NB4 (cell line): ENCODE measurements around the gene MTFP1.

ENCODE experiments used
- DNase-seq: peaks from one replicate; pipeline ENCODE4 v3.0.0; 2010; ENCODE audit warnings: low read depth
- H3K4me3 ChIP-seq: one replicate; pipeline ENCODE4 v1.5.1; 2011; ENCODE audit warnings: mild to moderate bottlenecking, low read depth, low read length, moderate library complexity
- MYC ChIP-seq: IDR thresholded peaks from 2 replicates; pipeline ENCODE4 v1.6.1; 2011; ENCODE audit warnings: low read depth, low read length
- POLR2A ChIP-seq: IDR thresholded peaks from 2 replicates; pipeline ENCODE4 v1.6.1; 2011; ENCODE audit warnings: mild to moderate bottlenecking; ENCODE audit not compliant: insufficient read length; ENCODE audit errors: extremely low read depth
- TF ChIP-seq, protein P1 (sequence below): IDR thresholded peaks from 2 replicates; pipeline ENCODE4 v1.6.1; 2011; ENCODE audit warnings: low read depth, low read length
- TF ChIP-seq, protein P2 (sequence below): IDR thresholded peaks from one replicate; pipeline ENCODE4 v1.5.1; 2012; ENCODE audit warnings: low read depth, low read length

MTFP1 gene

DNA sequence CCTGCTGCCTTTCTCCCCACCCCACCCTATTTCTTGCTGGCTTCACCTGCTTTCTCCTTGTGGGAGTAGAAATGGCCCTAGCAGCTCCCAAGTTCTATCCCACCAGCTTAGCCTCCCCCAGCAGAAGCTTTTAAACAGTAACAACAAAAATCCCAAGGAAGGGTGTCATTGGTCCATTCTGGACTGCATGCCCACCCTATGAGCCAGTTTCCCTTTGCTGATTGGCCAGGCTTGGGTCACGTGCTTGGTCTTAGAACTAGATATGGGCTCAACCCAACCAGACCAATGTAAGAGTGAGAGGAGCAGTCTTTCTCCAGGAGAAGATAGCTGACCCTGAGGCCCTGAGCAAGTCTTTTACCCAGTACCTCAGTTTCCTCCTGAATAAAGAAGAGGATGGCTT is 2.3 kb downstream of the MTFP1 start:
- DNase-seq, result no peak
- TF ChIP-seq, protein P1, sequence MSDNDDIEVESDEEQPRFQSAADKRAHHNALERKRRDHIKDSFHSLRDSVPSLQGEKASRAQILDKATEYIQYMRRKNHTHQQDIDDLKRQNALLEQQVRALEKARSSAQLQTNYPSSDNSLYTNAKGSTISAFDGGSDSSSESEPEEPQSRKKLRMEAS, result no peak
- TF ChIP-seq, protein P2, sequence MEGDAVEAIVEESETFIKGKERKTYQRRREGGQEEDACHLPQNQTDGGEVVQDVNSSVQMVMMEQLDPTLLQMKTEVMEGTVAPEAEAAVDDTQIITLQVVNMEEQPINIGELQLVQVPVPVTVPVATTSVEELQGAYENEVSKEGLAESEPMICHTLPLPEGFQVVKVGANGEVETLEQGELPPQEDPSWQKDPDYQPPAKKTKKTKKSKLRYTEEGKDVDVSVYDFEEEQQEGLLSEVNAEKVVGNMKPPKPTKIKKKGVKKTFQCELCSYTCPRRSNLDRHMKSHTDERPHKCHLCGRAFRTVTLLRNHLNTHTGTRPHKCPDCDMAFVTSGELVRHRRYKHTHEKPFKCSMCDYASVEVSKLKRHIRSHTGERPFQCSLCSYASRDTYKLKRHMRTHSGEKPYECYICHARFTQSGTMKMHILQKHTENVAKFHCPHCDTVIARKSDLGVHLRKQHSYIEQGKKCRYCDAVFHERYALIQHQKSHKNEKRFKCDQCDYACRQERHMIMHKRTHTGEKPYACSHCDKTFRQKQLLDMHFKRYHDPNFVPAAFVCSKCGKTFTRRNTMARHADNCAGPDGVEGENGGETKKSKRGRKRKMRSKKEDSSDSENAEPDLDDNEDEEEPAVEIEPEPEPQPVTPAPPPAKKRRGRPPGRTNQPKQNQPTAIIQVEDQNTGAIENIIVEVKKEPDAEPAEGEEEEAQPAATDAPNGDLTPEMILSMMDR, result no peak
- TF ChIP-seq MYC (no peak), POLR2A (no peak)

DNA sequence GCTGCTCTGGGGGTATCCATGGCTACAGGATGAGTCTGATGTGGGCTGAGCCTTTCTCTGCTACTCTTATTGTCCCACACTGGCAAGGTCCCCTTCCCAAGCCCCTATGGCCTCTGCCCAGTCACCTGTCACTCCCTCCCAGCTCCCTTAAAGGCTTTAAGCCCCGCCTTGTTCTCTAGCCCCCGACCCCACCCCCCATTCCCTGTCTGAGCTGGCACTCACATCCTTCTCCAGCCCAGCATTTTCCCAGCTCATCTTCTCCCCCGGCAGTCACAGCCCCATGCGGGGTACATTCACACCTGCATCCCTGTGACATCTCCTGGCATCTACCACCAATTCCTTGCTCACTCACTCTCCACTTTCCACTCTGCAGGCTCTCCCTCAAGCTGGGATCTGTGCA is 4.3 kb downstream of the MTFP1 start:
- no peak overlapping the region for H3K4me3 ChIP-seq
- no peak for DNase-seq
- TF ChIP-seq POLR2A, result no peak
- TF ChIP-seq, protein P1, result no peak
- TF ChIP-seq MYC, result no peak
- TF ChIP-seq, protein P2, result no peak

More for the DNA sequence above, 2.3 kb downstream of the MTFP1 start:
- H3K4me3 ChIP-seq, result no peak overlapping the region

DNA sequence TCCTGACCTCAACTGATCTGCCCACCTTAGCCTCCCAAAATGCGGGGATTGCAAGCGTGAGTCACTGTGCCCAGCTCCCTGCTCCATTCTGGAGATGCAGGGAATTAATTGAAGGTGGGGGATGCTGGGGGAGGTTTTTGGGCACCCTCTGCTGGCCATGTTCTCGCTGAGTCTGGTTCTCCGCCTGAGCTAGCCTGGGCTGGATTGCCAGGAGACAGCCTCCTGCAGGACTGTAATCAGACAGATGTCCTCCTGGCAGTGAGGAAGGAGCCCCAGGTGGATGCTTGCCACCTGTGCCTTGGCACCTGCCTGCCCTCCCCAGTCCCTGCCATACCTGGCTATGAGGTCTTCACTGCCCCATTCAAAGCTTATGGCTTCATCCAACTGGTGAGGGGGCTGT is 5.4 kb downstream of the MTFP1 start:
- H3K4me3 ChIP-seq, result no peak overlapping the region
- TF ChIP-seq, protein P1, result no peak
- TF ChIP-seq, protein P2, result no peak
- TF ChIP-seq MYC, result no peak
- no peak for TF ChIP-seq POLR2A
- DNase-seq, result no peak

GRCh38 chr22:30432096-30432495 is 6.5 kb downstream of the MTFP1 start:
- TF ChIP-seq, protein P1, result no peak
- no peak for DNase-seq
- H3K4me3 ChIP-seq, result no peak overlapping the region

DNA sequence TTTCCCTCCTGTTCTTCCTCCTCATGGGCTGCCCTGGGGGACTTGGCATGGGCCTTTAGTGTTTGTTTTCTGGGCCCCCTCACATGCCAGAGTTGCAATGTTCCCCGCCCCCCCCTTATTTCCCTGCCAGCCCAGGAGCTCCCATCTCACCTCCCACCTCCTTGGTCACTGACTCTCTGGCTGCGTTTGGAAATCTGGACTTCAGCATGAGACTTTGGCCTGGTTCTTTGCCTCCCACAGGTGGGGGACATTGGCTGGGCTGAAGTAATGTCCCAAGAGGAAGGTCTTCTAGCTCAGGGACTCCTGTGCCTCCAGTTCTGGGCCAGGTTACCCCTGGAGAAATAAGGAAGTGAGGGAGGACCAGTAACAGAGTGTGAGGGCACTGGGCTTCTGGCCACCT is 7.0 kb downstream of the MTFP1 start:
- TF ChIP-seq POLR2A (no peak), MYC (no peak)
- DNase-seq, result no peak
- no peak overlapping the region for H3K4me3 ChIP-seq

GRCh38 chr22:30433227-30433626 is 7.7 kb downstream of the MTFP1 start:
- TF ChIP-seq, protein P1, result no peak
- no peak for TF ChIP-seq POLR2A
- TF ChIP-seq, protein P2, result no peak
- TF ChIP-seq MYC, result no peak
- H3K4me3 ChIP-seq, result no peak overlapping the region
- no peak for DNase-seq

- no peak for TF ChIP-seq MYC
- TF ChIP-seq, protein P2, result no peak
- TF ChIP-seq, protein P1, result no peak
- DNase-seq, result no peak
- H3K4me3 ChIP-seq, result no peak overlapping the region
Measured at GRCh38 chr22:30433773-30434172, 8.2 kb downstream of the MTFP1 start.
